ENCODE data around the gene RLN1.

The RLN1 gene

DNA sequence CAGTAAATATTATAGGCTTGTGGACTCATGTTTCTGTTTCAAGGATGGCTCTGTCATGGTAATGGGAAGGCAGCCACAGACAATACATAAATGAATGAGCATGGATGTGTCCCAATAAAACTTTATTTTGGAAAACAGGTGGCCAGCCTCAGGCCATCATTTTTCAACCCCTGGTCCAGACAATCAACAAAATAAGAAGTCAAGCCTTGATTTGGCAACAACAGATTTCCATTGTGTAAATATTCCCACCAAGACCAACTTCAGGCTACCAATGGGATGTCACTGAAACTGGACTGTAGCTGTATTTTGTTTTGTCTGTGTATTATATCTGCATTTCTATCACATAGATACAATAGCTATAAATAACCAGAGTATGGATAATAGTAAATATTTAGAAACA, 20.7 kb upstream of the RLN1 start:
- H3K4me1 ChIP-seq (ENCODE audit: low read length), result no peaks in the 10 kb centered on the region
- no peak overlapping the region for H3K4me3 ChIP-seq (ENCODE audit: low read length)
- H3K27ac ChIP-seq (ENCODE audit: low read length), result no peak overlapping the region
- TF ChIP-seq EZH2phosphoT487 (IDR thresholded peaks at IDR 0.05; ENCODE audit: low read length) (no peak), EZH2 (optimal IDR thresholded peaks at IDR 0.05; ENCODE audit: low read depth, low read length) (no peak)
- TF ChIP-seq, protein P1, sequence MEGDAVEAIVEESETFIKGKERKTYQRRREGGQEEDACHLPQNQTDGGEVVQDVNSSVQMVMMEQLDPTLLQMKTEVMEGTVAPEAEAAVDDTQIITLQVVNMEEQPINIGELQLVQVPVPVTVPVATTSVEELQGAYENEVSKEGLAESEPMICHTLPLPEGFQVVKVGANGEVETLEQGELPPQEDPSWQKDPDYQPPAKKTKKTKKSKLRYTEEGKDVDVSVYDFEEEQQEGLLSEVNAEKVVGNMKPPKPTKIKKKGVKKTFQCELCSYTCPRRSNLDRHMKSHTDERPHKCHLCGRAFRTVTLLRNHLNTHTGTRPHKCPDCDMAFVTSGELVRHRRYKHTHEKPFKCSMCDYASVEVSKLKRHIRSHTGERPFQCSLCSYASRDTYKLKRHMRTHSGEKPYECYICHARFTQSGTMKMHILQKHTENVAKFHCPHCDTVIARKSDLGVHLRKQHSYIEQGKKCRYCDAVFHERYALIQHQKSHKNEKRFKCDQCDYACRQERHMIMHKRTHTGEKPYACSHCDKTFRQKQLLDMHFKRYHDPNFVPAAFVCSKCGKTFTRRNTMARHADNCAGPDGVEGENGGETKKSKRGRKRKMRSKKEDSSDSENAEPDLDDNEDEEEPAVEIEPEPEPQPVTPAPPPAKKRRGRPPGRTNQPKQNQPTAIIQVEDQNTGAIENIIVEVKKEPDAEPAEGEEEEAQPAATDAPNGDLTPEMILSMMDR (IDR thresholded peaks at IDR 0.05; ENCODE audit: low read length), result no peak
- no peak overlapping the region for H3K4me2 ChIP-seq (ENCODE audit: low read depth, low read length)
- no peaks in the 10 kb centered on the region for H3F3A ChIP-seq (ENCODE audit: insufficient read depth, low read length)
- no peaks in the 10 kb centered on the region for H3K9me3 ChIP-seq (replicated peaks; ENCODE audit: insufficient read depth, low read length)
- H3K36me3 ChIP-seq (replicated peaks; ENCODE audit: insufficient read depth, low read length), result no peaks in the 10 kb centered on the region
- H3K79me2 ChIP-seq (ENCODE audit: low read length), result no peaks in the 10 kb centered on the region
- H3K27me3 ChIP-seq (replicated peaks; ENCODE audit: insufficient read depth, low read length), result no peaks in the 10 kb centered on the region
- H3K9ac ChIP-seq (ENCODE audit: low read length), result no peak overlapping the region
- no peaks in the 10 kb centered on the region for H3K9me2 ChIP-seq (replicated peaks; ENCODE audit: insufficient read depth, low read length)
- no peaks in the 10 kb centered on the region for H4K20me1 ChIP-seq (ENCODE audit: insufficient read depth, low read length)
- DNase-seq, result no peak
- no peak overlapping the region for H2AFZ ChIP-seq (ENCODE audit: low read length)

DNA sequence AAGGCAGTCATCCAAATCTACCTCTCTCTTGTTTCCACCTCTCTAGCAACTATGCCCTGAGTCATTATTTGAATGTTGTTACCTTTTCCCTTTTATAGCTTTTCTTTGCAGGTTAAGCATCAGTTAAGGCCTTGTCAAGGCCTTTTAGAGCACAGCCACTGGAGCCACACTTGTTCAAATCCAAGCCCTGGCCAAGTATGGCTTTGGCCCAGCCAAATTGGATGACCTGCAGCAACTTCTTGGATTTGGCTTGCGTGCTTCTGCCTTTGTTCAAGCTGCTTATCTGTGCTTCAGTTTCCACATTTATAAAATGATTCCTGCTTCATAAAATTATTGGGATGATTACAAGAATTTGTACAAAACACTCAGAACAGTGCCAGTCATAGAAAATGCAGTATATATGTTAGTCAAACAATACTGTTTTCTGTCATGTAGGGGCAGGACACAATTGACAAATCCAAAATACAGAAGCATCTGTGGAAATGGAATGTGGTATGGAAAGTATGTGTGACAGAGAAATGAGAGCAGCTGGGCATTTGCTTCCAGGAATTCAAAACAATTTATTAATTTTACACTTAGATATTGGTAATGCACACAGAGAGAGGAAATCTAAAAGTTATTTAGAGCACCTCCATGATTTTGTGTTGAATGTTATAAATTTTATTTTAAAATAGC, 17.9 kb upstream of the RLN1 start:
- TF ChIP-seq EZH2phosphoT487 (IDR thresholded peaks at IDR 0.05; ENCODE audit: low read length) (no peak), EZH2 (optimal IDR thresholded peaks at IDR 0.05; ENCODE audit: low read depth, low read length) (no peak)
- TF ChIP-seq, protein P1 (IDR thresholded peaks at IDR 0.05; ENCODE audit: low read length), result no peak

DNA sequence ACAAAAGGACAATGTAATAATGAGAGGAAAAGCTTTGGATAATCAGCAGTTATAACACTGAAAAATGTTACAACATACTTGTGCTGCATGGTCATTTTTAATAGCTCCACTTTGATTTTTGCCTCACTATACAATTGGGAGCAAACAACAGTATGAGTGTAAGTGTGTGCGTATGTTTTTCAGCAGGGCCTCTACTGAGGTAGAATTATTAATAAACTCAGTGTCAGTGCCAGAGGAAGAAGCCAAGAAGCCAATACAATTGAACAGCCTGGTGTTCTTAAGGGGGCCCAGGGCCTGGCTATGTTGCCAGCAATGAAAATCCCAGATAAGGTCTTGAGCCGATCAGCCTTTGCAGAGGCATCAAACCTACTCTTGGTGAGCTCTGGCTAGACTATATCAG, 16.1 kb upstream of the RLN1 start:
- no peaks in the 10 kb centered on the region for H3K9me3 ChIP-seq (replicated peaks; ENCODE audit: insufficient read depth, low read length)
- H3F3A ChIP-seq (ENCODE audit: insufficient read depth, low read length), result no peaks in the 10 kb centered on the region
- DNase-seq, result no peak
- H3K4me1 ChIP-seq (ENCODE audit: low read length), result 0 out of 2 replicates have a peak, but pooled peaks cover 7% of the 10 kb centered on the region
- H3K79me2 ChIP-seq (ENCODE audit: low read length), result no peaks in the 10 kb centered on the region
- no peaks in the 10 kb centered on the region for H4K20me1 ChIP-seq (ENCODE audit: insufficient read depth, low read length)
- no peak overlapping the region for H2AFZ ChIP-seq (ENCODE audit: low read length)
- no peak overlapping the region for H3K27ac ChIP-seq (ENCODE audit: low read length)
- H3K36me3 ChIP-seq (replicated peaks; ENCODE audit: insufficient read depth, low read length), result no peaks in the 10 kb centered on the region
- H3K27me3 ChIP-seq (replicated peaks; ENCODE audit: insufficient read depth, low read length), result no peaks in the 10 kb centered on the region
- H3K4me3 ChIP-seq (ENCODE audit: low read length), result no peak overlapping the region
- no peaks in the 10 kb centered on the region for H3K9me2 ChIP-seq (replicated peaks; ENCODE audit: insufficient read depth, low read length)
- no peak for TF ChIP-seq EZH2 (optimal IDR thresholded peaks at IDR 0.05; ENCODE audit: low read depth, low read length)
- TF ChIP-seq EZH2phosphoT487 (IDR thresholded peaks at IDR 0.05; ENCODE audit: low read length), result no peak
- TF ChIP-seq, protein P1 (IDR thresholded peaks at IDR 0.05; ENCODE audit: low read length), result no peak
- H3K9ac ChIP-seq (ENCODE audit: low read length), result no peak overlapping the region
- no peak overlapping the region for H3K4me2 ChIP-seq (ENCODE audit: low read depth, low read length)

More for the DNA sequence above, 17.9 kb upstream of the RLN1 start:
- H3K9me3 ChIP-seq (replicated peaks; ENCODE audit: insufficient read depth, low read length), result no peaks in the 10 kb centered on the region
- H3K4me3 ChIP-seq (ENCODE audit: low read length), result no peak overlapping the region
- no peaks in the 10 kb centered on the region for H4K20me1 ChIP-seq (ENCODE audit: insufficient read depth, low read length)
- H3K4me2 ChIP-seq (ENCODE audit: low read depth, low read length), result no peak overlapping the region
- H3K27ac ChIP-seq (ENCODE audit: low read length), result no peak overlapping the region
- no peaks in the 10 kb centered on the region for H3F3A ChIP-seq (ENCODE audit: insufficient read depth, low read length)
- DNase-seq, result no peak
- no peaks in the 10 kb centered on the region for H3K79me2 ChIP-seq (ENCODE audit: low read length)
- 0 out of 2 replicates have a peak, but pooled peaks cover 5% of the 10 kb centered on the region for H3K4me1 ChIP-seq (ENCODE audit: low read length)
- no peaks in the 10 kb centered on the region for H3K27me3 ChIP-seq (replicated peaks; ENCODE audit: insufficient read depth, low read length)
- no peaks in the 10 kb centered on the region for H3K9me2 ChIP-seq (replicated peaks; ENCODE audit: insufficient read depth, low read length)
- H3K36me3 ChIP-seq (replicated peaks; ENCODE audit: insufficient read depth, low read length), result no peaks in the 10 kb centered on the region
- H2AFZ ChIP-seq (ENCODE audit: low read length), result no peak overlapping the region
- H3K9ac ChIP-seq (ENCODE audit: low read length), result no peak overlapping the region

Measured in MM.1S (cell line).